ENCODE measurements around the gene CEMP1. TPM values are rescaled to one million over a fixed set of nuclear protein-coding genes. Genes with fewer than 3 reads are reported as not detected.
"Not testable (repeated sequence)": the region's sequence is repeated elsewhere in the genome, so short reads cannot be mapped to it uniquely, and the experiment has no call there.

Gene CEMP1
- total RNA-seq, 4 donors from 2014 or later = 3.6 to 7.8 (median 3.6) TPM

- H3K27ac ChIP-seq; intact Hi-C loops (cut with DNase I): not testable (repeated sequence)
- peak in 2 of 6 experiments; percentile 19 to 48 for TF ChIP-seq CTCF (IDR thresholded peaks at IDR 0.05)
Observed at GRCh38 chr16:2560798-2561133, 29.6 kb upstream of the CEMP1 start.

GRCh38 chr16:2560131-2560797, 29.1 kb upstream of the CEMP1 start:
- intact Hi-C loops (cut with DNase I) = not testable (repeated sequence)
- DNase-seq = peak in 1 of 2 donors; percentile 6
- WGBS, 2 donors = 37 to 41% methylated on average over 6 to 9 of the region's 17 CpGs

More at GRCh38 chr16:2560798-2561133, 29.6 kb upstream of the CEMP1 start:
- WGBS, 2 donors = no CpG with 5 or more reads among the region's 4 CpGs
- not testable (repeated sequence) for H3K36me3 ChIP-seq; H3K9me3 ChIP-seq; H3K4me3 ChIP-seq (replicated peaks in 1 of 3); H3K4me1 ChIP-seq; H3K27me3 ChIP-seq
- peak; percentile 75 to 76 for DNase-seq

GRCh38 chr16:2557150-2557549, 25.9 kb upstream of the CEMP1 start:
- not testable (repeated sequence) for H3K27me3 ChIP-seq
- no CpG with 5 or more reads among the region's 15 CpGs for WGBS, 2 donors

More at GRCh38 chr16:2560131-2560797, 29.1 kb upstream of the CEMP1 start:
- H3K9me3 ChIP-seq; H3K36me3 ChIP-seq; H3K4me1 ChIP-seq; H3K27me3 ChIP-seq; H3K4me3 ChIP-seq (replicated peaks in 1 of 3); H3K27ac ChIP-seq: not testable (repeated sequence)

GRCh38 chr16:2554709-2555425, 23.7 kb upstream of the CEMP1 start:
- H3K36me3 ChIP-seq; H3K27ac ChIP-seq; H3K27me3 ChIP-seq; DNase-seq; intact Hi-C loops (cut with DNase I); H3K4me3 ChIP-seq (replicated peaks in 1 of 3); H3K4me1 ChIP-seq; H3K9me3 ChIP-seq: not testable (repeated sequence)
- no CpG with 5 or more reads among the region's 13 CpGs for WGBS, 2 donors

More at GRCh38 chr16:2557150-2557549, 25.9 kb upstream of the CEMP1 start:
- H3K4me3 ChIP-seq (replicated peaks in 1 of 3); H3K36me3 ChIP-seq; DNase-seq; H3K4me1 ChIP-seq; H3K9me3 ChIP-seq; intact Hi-C loops (cut with DNase I); H3K27ac ChIP-seq: not testable (repeated sequence)

GRCh38 chr16:2551420-2551889, 20.2 kb upstream of the CEMP1 start:
- H3K9me3 ChIP-seq; intact Hi-C loops (cut with DNase I); H3K27me3 ChIP-seq; H3K4me1 ChIP-seq; DNase-seq; H3K4me3 ChIP-seq (replicated peaks in 1 of 3); H3K36me3 ChIP-seq: not testable (repeated sequence)
- 46 to 58% methylated on average over 14 to 16 of the region's 17 CpGs for WGBS, 2 donors
- peak overlapping the region in 1 of 3 donors; percentile 49 for H3K27ac ChIP-seq

GRCh38 chr16:2550283-2550878, 19.2 kb upstream of the CEMP1 start:
- H3K36me3 ChIP-seq; intact Hi-C loops (cut with DNase I); H3K4me3 ChIP-seq (replicated peaks in 1 of 3); H3K27me3 ChIP-seq; H3K9me3 ChIP-seq; H3K4me1 ChIP-seq; H3K27ac ChIP-seq; DNase-seq: not testable (repeated sequence)
- 0 to 18% methylated on average over 1 of the region's 14 CpGs for WGBS, 2 donors

GRCh38 chr16:2543771-2544170, 12.6 kb upstream of the CEMP1 start:
- not testable (repeated sequence) for H3K27me3 ChIP-seq

GRCh38 chr16:2541409-2541808, 10.2 kb upstream of the CEMP1 start:
- H3K27ac ChIP-seq; intact Hi-C loops (cut with DNase I); H3K36me3 ChIP-seq; H3K27me3 ChIP-seq; H3K9me3 ChIP-seq; DNase-seq; H3K4me3 ChIP-seq (replicated peaks in 1 of 3): not testable (repeated sequence)
- peaks cover 15 to 30% of the 10 kb centered on the region in 2 donors for H3K4me1 ChIP-seq
- WGBS, 2 donors = 73 to 85% methylated on average over 5 of the region's 6 CpGs

More at GRCh38 chr16:2543771-2544170, 12.6 kb upstream of the CEMP1 start:
- H3K27ac ChIP-seq; H3K9me3 ChIP-seq; intact Hi-C loops (cut with DNase I); DNase-seq; H3K36me3 ChIP-seq; H3K4me3 ChIP-seq (replicated peaks in 1 of 3): not testable (repeated sequence)
- H3K4me1 ChIP-seq = peaks cover 9 to 21% of the 10 kb centered on the region in 2 donors
- 83 to 93% methylated on average over 14 of the region's 14 CpGs for WGBS, 2 donors

GRCh38 chr16:2540912-2541311, 9.7 kb upstream of the CEMP1 start:
- H3K36me3 ChIP-seq; H3K27ac ChIP-seq; H3K27me3 ChIP-seq; DNase-seq; H3K9me3 ChIP-seq; intact Hi-C loops (cut with DNase I); H3K4me3 ChIP-seq (replicated peaks in 1 of 3): not testable (repeated sequence)
- H3K4me1 ChIP-seq = peaks cover 15 to 30% of the 10 kb centered on the region in 2 donors
- 65 to 76% methylated on average over 3 to 4 of the region's 4 CpGs for WGBS, 2 donors

Measured in thyroid gland (tissue), 4 donors.